PC-3 (cell line): ENCODE data around the gene COL15A1.

Source experiments
- EZH2 ChIP-seq: fragments of 300-600 bp; sonication (generic); IDR thresholded peaks from one replicate; pipeline ENCODE4 v1.6.1; 2017; ENCODE audit warnings: antibody characterized with exemption, mild to moderate bottlenecking, low read length; ENCODE audit not compliant: unreplicated experiment
- EZH2phosphoT487 ChIP-seq: fragments of 300-600 bp; sonication (generic); IDR thresholded peaks from 2 replicates; pipeline ENCODE4 v1.6.1; 2018; ENCODE audit warnings: mild to moderate bottlenecking, antibody characterized with exemption, low read length, borderline replicate concordance
- TF ChIP-seq, protein P1 (sequence below): fragments of 300-600 bp; sonication (generic); conservative IDR thresholded peaks from 2 replicates; pipeline ENCODE4 v1.5.1; 2017; ENCODE audit warnings: antibody characterized with exemption, low read depth, mild to moderate bottlenecking, low read length

DNA sequence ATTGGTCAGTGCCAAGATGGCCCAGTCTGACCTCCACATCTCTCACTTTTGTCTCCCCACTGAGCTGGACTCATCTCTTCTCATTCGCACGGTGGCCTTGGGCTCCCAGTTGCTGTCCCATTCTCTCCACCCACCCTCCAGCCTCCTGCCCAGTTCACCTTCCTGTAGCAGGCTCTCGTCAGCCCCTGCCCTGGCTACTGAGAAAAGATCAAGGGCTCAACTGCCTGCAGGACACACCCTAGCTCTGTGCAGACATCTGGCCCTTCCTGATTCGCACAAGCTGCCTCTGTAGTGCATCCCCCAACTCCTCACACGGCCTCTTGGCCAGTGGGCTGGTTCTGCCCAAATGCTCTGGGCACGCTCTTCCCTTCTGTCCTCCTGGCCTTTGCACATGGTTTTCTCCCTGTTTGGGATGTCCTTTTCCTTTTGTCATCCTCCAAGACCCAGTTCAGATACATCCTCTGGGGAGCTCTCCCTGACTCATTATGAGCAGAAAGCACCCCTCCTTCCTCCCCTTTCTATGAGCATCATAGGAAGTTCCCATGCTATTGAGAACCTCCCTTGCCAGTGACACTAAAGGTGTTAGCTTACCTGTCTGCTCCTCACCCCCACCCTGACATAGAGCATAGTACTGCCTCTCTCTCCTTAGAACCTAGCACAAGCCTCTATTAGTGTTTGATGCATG is 82.7 kb downstream of the COL15A1 start:
- TF ChIP-seq, protein P1, sequence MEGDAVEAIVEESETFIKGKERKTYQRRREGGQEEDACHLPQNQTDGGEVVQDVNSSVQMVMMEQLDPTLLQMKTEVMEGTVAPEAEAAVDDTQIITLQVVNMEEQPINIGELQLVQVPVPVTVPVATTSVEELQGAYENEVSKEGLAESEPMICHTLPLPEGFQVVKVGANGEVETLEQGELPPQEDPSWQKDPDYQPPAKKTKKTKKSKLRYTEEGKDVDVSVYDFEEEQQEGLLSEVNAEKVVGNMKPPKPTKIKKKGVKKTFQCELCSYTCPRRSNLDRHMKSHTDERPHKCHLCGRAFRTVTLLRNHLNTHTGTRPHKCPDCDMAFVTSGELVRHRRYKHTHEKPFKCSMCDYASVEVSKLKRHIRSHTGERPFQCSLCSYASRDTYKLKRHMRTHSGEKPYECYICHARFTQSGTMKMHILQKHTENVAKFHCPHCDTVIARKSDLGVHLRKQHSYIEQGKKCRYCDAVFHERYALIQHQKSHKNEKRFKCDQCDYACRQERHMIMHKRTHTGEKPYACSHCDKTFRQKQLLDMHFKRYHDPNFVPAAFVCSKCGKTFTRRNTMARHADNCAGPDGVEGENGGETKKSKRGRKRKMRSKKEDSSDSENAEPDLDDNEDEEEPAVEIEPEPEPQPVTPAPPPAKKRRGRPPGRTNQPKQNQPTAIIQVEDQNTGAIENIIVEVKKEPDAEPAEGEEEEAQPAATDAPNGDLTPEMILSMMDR: no peak
- TF ChIP-seq EZH2 (no peak), EZH2phosphoT487 (no peak)
